ENCODE results near the gene USP8. TPM values are rescaled to one million over a fixed set of nuclear protein-coding genes. Genes with fewer than 3 reads are reported as not detected.
"Not testable (repeated sequence)": the region's sequence is repeated elsewhere in the genome, so short reads cannot be mapped to it uniquely, and the experiment has no call there.

The USP8 gene
- total RNA-seq = 10 to 100 TPM; 37.1 to 89.8 TPM

- no peak for TF ChIP-seq CTCF (IDR thresholded peaks at IDR 0.05)
- peak within 1 kb of the TSS; percentile 78 to 89 for H3K27ac ChIP-seq
- DNase-seq (ENCODE audit: low spot score) (peak; percentile 92), ATAC-seq (ENCODE audit: insufficient number of reproducible peaks, low FRiP score, low read depth) (peak; percentile 92)
- no peaks in the 10 kb centered on the region for H3K36me3 ChIP-seq
- H3K27me3 ChIP-seq (replicated peaks; ENCODE audit: insufficient read depth) = no peaks in the 10 kb centered on the region
- H3K9me3 ChIP-seq = no peaks in the 10 kb centered on the region
- peaks cover 12 to 18% of the 10 kb centered on the region in 2 donors for H3K4me1 ChIP-seq (ENCODE audit: control insufficient read depth in 1 of 2, low read depth in 2 of 2)
- peak within 1 kb of the TSS; percentile 84 for H3K4me3 ChIP-seq
Observed at GRCh38 chr15:50424066-50424890, at the start of gene USP8. USP8 (plus strand) TSS chr15:50424405; CDS start chr15:50439074, 14,669 bp downstream.

GRCh38 chr15:50377867-50378751 lies 46.1 kb upstream of the USP8 start:
- Histone ChIP-seq H3K4me3 (no peak overlapping the region), H3K27ac (peak overlapping the region; percentile 45 to 52), H3K36me3 (no peaks in the 10 kb centered on the region), H3K4me1 (ENCODE audit: control insufficient read depth in 1 of 2, low read depth in 2 of 2) (peaks cover 0 to 11% of the 10 kb centered on the region in 2 donors), H3K9me3 (no peaks in the 10 kb centered on the region), H3K27me3 (replicated peaks; ENCODE audit: insufficient read depth) (no peaks in the 10 kb centered on the region)
- no peak for DNase-seq (ENCODE audit: low spot score)
- TF ChIP-seq CTCF (IDR thresholded peaks at IDR 0.05) = no peak
- ATAC-seq (ENCODE audit: insufficient number of reproducible peaks, low FRiP score, low read depth) = no peak

GRCh38 chr15:50378776-50379175 lies 45.4 kb upstream of the USP8 start:
- Histone ChIP-seq H3K27ac (peak overlapping the region; percentile 45 to 52), H3K4me3 (no peak overlapping the region), H3K4me1 (ENCODE audit: control insufficient read depth in 1 of 2, low read depth in 2 of 2) (peaks cover 0 to 11% of the 10 kb centered on the region in 2 donors), H3K36me3 (no peaks in the 10 kb centered on the region), H3K9me3 (no peaks in the 10 kb centered on the region), H3K27me3 (replicated peaks; ENCODE audit: insufficient read depth) (no peaks in the 10 kb centered on the region)
- ATAC-seq (ENCODE audit: insufficient number of reproducible peaks, low FRiP score, low read depth) = no peak
- no peak for TF ChIP-seq CTCF (IDR thresholded peaks at IDR 0.05)
- no peak for DNase-seq (ENCODE audit: low spot score)

GRCh38 chr15:50379413-50379812 lies 44.8 kb upstream of the USP8 start:
- not testable (repeated sequence) for DNase-seq (ENCODE audit: low spot score); ATAC-seq (ENCODE audit: insufficient number of reproducible peaks, low FRiP score, low read depth); H3K36me3 ChIP-seq; H3K9me3 ChIP-seq; H3K4me3 ChIP-seq; H3K27me3 ChIP-seq (replicated peaks; ENCODE audit: insufficient read depth); H3K27ac ChIP-seq
- peaks cover 0 to 11% of the 10 kb centered on the region in 2 donors for H3K4me1 ChIP-seq (ENCODE audit: control insufficient read depth in 1 of 2, low read depth in 2 of 2)

- Histone ChIP-seq H3K9me3 (no peaks in the 10 kb centered on the region), H3K27me3 (replicated peaks; ENCODE audit: insufficient read depth) (no peaks in the 10 kb centered on the region), H3K27ac (no peak overlapping the region), H3K4me1 (ENCODE audit: control insufficient read depth in 1 of 2, low read depth in 2 of 2) (peaks cover 0 to 11% of the 10 kb centered on the region in 2 donors), H3K36me3 (no peaks in the 10 kb centered on the region), H3K4me3 (no peak overlapping the region)
- no peak for TF ChIP-seq CTCF (IDR thresholded peaks at IDR 0.05)
- no peak for DNase-seq (ENCODE audit: low spot score)
- ATAC-seq (ENCODE audit: insufficient number of reproducible peaks, low FRiP score, low read depth) = no peak
Observed at GRCh38 chr15:50380089-50380488, 44.1 kb upstream of the USP8 start.

All from thoracic aorta (tissue), 2 donors.